Neural cell (in vitro differentiated cells): ENCODE results near the gene DTX3L. TPM values are rescaled to one million over a fixed set of nuclear protein-coding genes. Genes with fewer than 3 reads are reported as not detected.

Source experiments
- H2AFZ ChIP-seq: fragments of 200-600, 300-800 bp; sonication (generic), shearing (Covaris generic); 2 replicates; pipeline ENCODE4 v1.6.0; 2014; ENCODE audit warnings: low read depth, mild to moderate bottlenecking, antibody characterized with exemption, low read length, moderate library complexity
- H3F3A ChIP-seq: fragments of 200-600 bp; shearing (Covaris generic); 2 replicates; pipeline ENCODE4 v1.6.1; 2016; ENCODE audit warnings: mild to moderate bottlenecking, moderate library complexity, mixed read lengths, antibody characterized with exemption, low read length; ENCODE audit not compliant: insufficient read depth, poor library complexity, severe bottlenecking
- H3K27ac ChIP-seq: fragments of 200-600, 300-800 bp; sonication (generic), shearing (Covaris generic); 2 replicates; pipeline ENCODE4 v1.5.1; 2014; ENCODE audit warnings: mild to moderate bottlenecking, low read length, moderate library complexity
- H3K27me3 ChIP-seq: fragments of 300-800, 200-600 bp; sonication (generic), shearing (Covaris generic); 2 replicates; pipeline ENCODE4 v1.6.0; 2014; ENCODE audit warnings: mild to moderate bottlenecking, low read depth, low read length, moderate library complexity; ENCODE audit not compliant: insufficient read depth
- H3K36me3 ChIP-seq: fragments of 300-800, 200-600 bp; sonication (generic), shearing (Covaris generic); 2 replicates; pipeline ENCODE4 v1.5.1; 2014; ENCODE audit warnings: mild to moderate bottlenecking, antibody characterized with exemption, low read length, moderate library complexity; ENCODE audit not compliant: insufficient read depth
- H3K4me2 ChIP-seq: fragments of 300-800, 200-600 bp; sonication (generic), shearing (Covaris generic); 2 replicates; pipeline ENCODE4 v1.6.0; 2014; ENCODE audit warnings: mild to moderate bottlenecking, low read length
- H3K4me3 ChIP-seq: fragments of 300-800, 200-600 bp; sonication (generic), shearing (Covaris generic); 2 replicates; pipeline ENCODE4 v1.5.1; 2014; ENCODE audit warnings: mild to moderate bottlenecking, low read length, moderate library complexity
- H3K79me2 ChIP-seq: fragments of 200-600 bp; shearing (Covaris generic); replicated peaks from 2 replicates; pipeline ENCODE4 v1.6.0; 2014; ENCODE audit warnings: mild to moderate bottlenecking, low read length, moderate library complexity; ENCODE audit not compliant: insufficient read depth
- H3K9ac ChIP-seq: fragments of 300-800, 200-600 bp; sonication (generic), shearing (Covaris generic); 2 replicates; pipeline ENCODE4 v1.6.1; 2016; ENCODE audit warnings: mild to moderate bottlenecking, low read length, mixed read lengths
- H3K9me2 ChIP-seq: fragments of 200-600 bp; shearing (Covaris generic); 2 replicates; pipeline ENCODE4 v1.6.1; 2016; ENCODE audit warnings: mild to moderate bottlenecking, low read length, mixed read lengths; ENCODE audit not compliant: insufficient read depth
- H3K9me3 ChIP-seq: fragments of 200-600, 300-800 bp; sonication (generic), shearing (Covaris generic); 2 replicates; pipeline ENCODE4 v1.6.1; 2016; ENCODE audit warnings: mild to moderate bottlenecking, mixed run types, low read length, moderate library complexity, mixed read lengths
- H4K20me1 ChIP-seq: fragments of 200-600 bp; shearing (Covaris generic); 2 replicates; pipeline ENCODE4 v1.6.1; 2016; ENCODE audit warnings: mild to moderate bottlenecking, mixed run types; ENCODE audit not compliant: insufficient read depth
- EP300 ChIP-seq: fragments of 450-650 bp; conservative IDR thresholded peaks from 2 replicates; pipeline ENCODE4 v1.6.1; 2014; ENCODE audit warnings: antibody characterized with exemption, mild to moderate bottlenecking, moderate library complexity; ENCODE audit not compliant: poor library complexity, severe bottlenecking
- EZH2 ChIP-seq: fragments of 200-600, 300-800 bp; shearing (Covaris generic), sonication (generic); IDR thresholded peaks from 2 replicates; pipeline ENCODE4 v1.6.1; 2014; ENCODE audit warnings: antibody characterized with exemption, low read length, borderline replicate concordance, mild to moderate bottlenecking; ENCODE audit not compliant: insufficient read depth, poor library complexity, severe bottlenecking
- MXI1 ChIP-seq: fragments of 450-650 bp; conservative IDR thresholded peaks from 2 replicates; pipeline ENCODE4 v1.6.1; 2014; ENCODE audit warnings: antibody characterized with exemption, mild to moderate bottlenecking; ENCODE audit not compliant: poor library complexity, severe bottlenecking
- POLR2AphosphoS5 ChIP-seq: IDR thresholded peaks from 2 replicates; pipeline ENCODE4 v1.6.1; 2012
- RAD21 ChIP-seq: fragments of 450-650 bp; conservative IDR thresholded peaks from 2 replicates; pipeline ENCODE4 v1.6.1; 2014; ENCODE audit warnings: antibody characterized with exemption, mild to moderate bottlenecking, moderate library complexity
- REST ChIP-seq: IDR thresholded peaks from 2 replicates; pipeline ENCODE4 v1.6.1; 2012; ENCODE audit warnings: borderline replicate concordance
- SMC3 ChIP-seq: fragments of 450-650 bp; conservative IDR thresholded peaks from 2 replicates; pipeline ENCODE4 v1.6.1; 2014; ENCODE audit warnings: antibody characterized with exemption, mild to moderate bottlenecking, moderate library complexity; ENCODE audit not compliant: poor library complexity
- TAF1 ChIP-seq: IDR thresholded peaks from 2 replicates; pipeline ENCODE4 v1.6.1; 2012; ENCODE audit warnings: low read depth
- polyA plus RNA-seq: library from polyadenylated mRNA; depleted of rRNA; stranded (reverse); fragments of >200 nt; gene quantifications from 2 replicates; pipeline ENCODE4 v1.2.3, GENCODE V29; 2014
- TF ChIP-seq, protein P1 (sequence below): fragments of 450-650 bp; IDR thresholded peaks from 2 replicates; pipeline ENCODE4 v1.5.1; 2014; ENCODE audit warnings: antibody characterized with exemption, mild to moderate bottlenecking, moderate library complexity; ENCODE audit not compliant: poor library complexity, severe bottlenecking

The DTX3L gene
- polyA plus RNA-seq, 1 donor from 2014 or later = not detected

DNA sequence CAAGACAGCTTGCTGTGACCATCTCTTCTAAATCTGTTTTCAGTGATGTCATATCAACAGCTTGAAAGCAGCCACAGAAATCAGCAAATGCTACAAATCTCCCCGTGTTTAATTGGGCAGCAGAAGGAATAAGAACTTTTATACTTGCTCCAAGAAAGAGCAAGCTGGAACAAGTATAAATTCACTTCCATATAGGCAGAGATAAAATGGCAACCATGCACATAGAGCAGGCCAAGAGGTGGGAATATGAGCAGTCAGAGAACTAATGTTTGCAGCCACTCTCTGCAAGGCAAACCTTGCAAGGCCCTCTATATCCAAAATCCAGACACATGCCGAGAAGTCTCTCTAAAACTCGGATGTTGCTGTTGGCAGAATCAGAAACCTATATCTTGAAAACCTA is 16.1 kb upstream of the DTX3L start (continued):
- TF ChIP-seq, protein P1, sequence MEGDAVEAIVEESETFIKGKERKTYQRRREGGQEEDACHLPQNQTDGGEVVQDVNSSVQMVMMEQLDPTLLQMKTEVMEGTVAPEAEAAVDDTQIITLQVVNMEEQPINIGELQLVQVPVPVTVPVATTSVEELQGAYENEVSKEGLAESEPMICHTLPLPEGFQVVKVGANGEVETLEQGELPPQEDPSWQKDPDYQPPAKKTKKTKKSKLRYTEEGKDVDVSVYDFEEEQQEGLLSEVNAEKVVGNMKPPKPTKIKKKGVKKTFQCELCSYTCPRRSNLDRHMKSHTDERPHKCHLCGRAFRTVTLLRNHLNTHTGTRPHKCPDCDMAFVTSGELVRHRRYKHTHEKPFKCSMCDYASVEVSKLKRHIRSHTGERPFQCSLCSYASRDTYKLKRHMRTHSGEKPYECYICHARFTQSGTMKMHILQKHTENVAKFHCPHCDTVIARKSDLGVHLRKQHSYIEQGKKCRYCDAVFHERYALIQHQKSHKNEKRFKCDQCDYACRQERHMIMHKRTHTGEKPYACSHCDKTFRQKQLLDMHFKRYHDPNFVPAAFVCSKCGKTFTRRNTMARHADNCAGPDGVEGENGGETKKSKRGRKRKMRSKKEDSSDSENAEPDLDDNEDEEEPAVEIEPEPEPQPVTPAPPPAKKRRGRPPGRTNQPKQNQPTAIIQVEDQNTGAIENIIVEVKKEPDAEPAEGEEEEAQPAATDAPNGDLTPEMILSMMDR = no peak

- Histone ChIP-seq H3K9ac (no peak overlapping the region), H3K27me3 (no peaks in the 10 kb centered on the region), H3K9me2 (no peaks in the 10 kb centered on the region), H3K27ac (no peak overlapping the region), H2AFZ (no peak overlapping the region), H3K36me3 (no peaks in the 10 kb centered on the region), H3K79me2 (no peaks in the 10 kb centered on the region), H3K4me2 (no peak overlapping the region), H3K9me3 (no peaks in the 10 kb centered on the region), H3K4me3 (no peak overlapping the region), H4K20me1 (no peaks in the 10 kb centered on the region), H3F3A (no peaks in the 10 kb centered on the region)
- TF ChIP-seq MXI1 = no peak
- no peak for TF ChIP-seq EP300
- TF ChIP-seq RAD21 = no peak
- no peak for TF ChIP-seq SMC3
- no peak for TF ChIP-seq EZH2
- TF ChIP-seq TAF1 = no peak
- TF ChIP-seq, protein P1 = no peak
- no peak for TF ChIP-seq POLR2AphosphoS5
- no peak for TF ChIP-seq REST
Observed at GRCh38 chr3:122548619-122549018, 15.5 kb upstream of the DTX3L start.

- Histone ChIP-seq H3K4me3 (no peak overlapping the region), H3K36me3 (no peaks in the 10 kb centered on the region), H2AFZ (no peak overlapping the region), H3K4me2 (no peak overlapping the region), H3K27me3 (no peaks in the 10 kb centered on the region), H3K79me2 (no peaks in the 10 kb centered on the region), H3K9ac (no peak overlapping the region), H3F3A (no peaks in the 10 kb centered on the region), H3K9me2 (no peaks in the 10 kb centered on the region), H3K9me3 (no peaks in the 10 kb centered on the region), H4K20me1 (no peaks in the 10 kb centered on the region), H3K27ac (no peak overlapping the region)
- no peak for TF ChIP-seq RAD21
- TF ChIP-seq POLR2AphosphoS5 = no peak
- no peak for TF ChIP-seq REST
- TF ChIP-seq TAF1 = no peak
- TF ChIP-seq, protein P1 = no peak
- no peak for TF ChIP-seq MXI1
- TF ChIP-seq EZH2 = no peak
- no peak for TF ChIP-seq SMC3
- no peak for TF ChIP-seq EP300
Observed at GRCh38 chr3:122553171-122553570, 11.0 kb upstream of the DTX3L start.
